ENCODE data around the gene PWWP2B.
"Not testable (repeated sequence)": the region's sequence is repeated elsewhere in the genome, so short reads cannot be mapped to it uniquely, and the experiment has no call there.

The PWWP2B gene

GRCh38 chr10:132432176-132432540, 35.2 kb downstream of the PWWP2B start:
- no peaks in the 10 kb centered on the region for H3K27me3 ChIP-seq (ENCODE audit: low read depth)
- H3K4me1 ChIP-seq: peaks cover 6% of the 10 kb centered on the region; the same call in 1 of the 2 replicates
- no peak for DNase-seq (ENCODE audit: low spot score in 2 of 2)
- no peak overlapping the region for H3K4me3 ChIP-seq
- in situ Hi-C loops (cut with MboI; ENCODE audit: low sequenced_read_pairs): no loop called here
- no peaks in the 10 kb centered on the region for H3K9me3 ChIP-seq
- H3K36me3 ChIP-seq (replicated peaks): no peaks in the 10 kb centered on the region

- in situ Hi-C loops (cut with MboI; ENCODE audit: low sequenced_read_pairs): no loop called here
- no peaks in the 10 kb centered on the region for H3K9me3 ChIP-seq
- no peaks in the 10 kb centered on the region for H3K27me3 ChIP-seq (ENCODE audit: low read depth)
- H3K4me1 ChIP-seq: peaks cover 6% of the 10 kb centered on the region; the same call in 1 of the 2 replicates
- DNase-seq (ENCODE audit: low spot score in 2 of 2): no peak
- no peak overlapping the region for H3K4me3 ChIP-seq
- H3K36me3 ChIP-seq (replicated peaks): no peaks in the 10 kb centered on the region
These were observed 36.8 kb downstream of the PWWP2B start for GRCh38 chr10:132433671-132434340.

- H3K4me1 ChIP-seq: peaks cover 6% of the 10 kb centered on the region; the same call in 1 of the 2 replicates
- peak; percentile 55 to 81 for DNase-seq (ENCODE audit: low spot score in 2 of 2)
These were observed 37.5 kb downstream of the PWWP2B start for GRCh38 chr10:132434405-132435005.

GRCh38 chr10:132435320-132435719, 38.3 kb downstream of the PWWP2B start:
- DNase-seq (ENCODE audit: low spot score in 2 of 2); H3K27me3 ChIP-seq (ENCODE audit: low read depth); H3K36me3 ChIP-seq (replicated peaks); in situ Hi-C loops (cut with MboI; ENCODE audit: low sequenced_read_pairs); H3K4me3 ChIP-seq; H3K9me3 ChIP-seq; H3K4me1 ChIP-seq: not testable (repeated sequence)

More at GRCh38 chr10:132434405-132435005, 37.5 kb downstream of the PWWP2B start:
- no peaks in the 10 kb centered on the region for H3K9me3 ChIP-seq
- no peak overlapping the region for H3K4me3 ChIP-seq
- no peaks in the 10 kb centered on the region for H3K36me3 ChIP-seq (replicated peaks)
- in situ Hi-C loops (cut with MboI; ENCODE audit: low sequenced_read_pairs): no loop called here
- no peaks in the 10 kb centered on the region for H3K27me3 ChIP-seq (ENCODE audit: low read depth)

GRCh38 chr10:132436096-132436495, 39.1 kb downstream of the PWWP2B start:
- DNase-seq (ENCODE audit: low spot score in 2 of 2); H3K9me3 ChIP-seq; H3K36me3 ChIP-seq (replicated peaks); in situ Hi-C loops (cut with MboI; ENCODE audit: low sequenced_read_pairs); H3K4me1 ChIP-seq; H3K4me3 ChIP-seq; H3K27me3 ChIP-seq (ENCODE audit: low read depth): not testable (repeated sequence)

GRCh38 chr10:132436861-132437410, 39.9 kb downstream of the PWWP2B start:
- no peaks in the 10 kb centered on the region for H3K9me3 ChIP-seq
- H3K4me1 ChIP-seq: peaks cover 6% of the 10 kb centered on the region; the same call in 1 of the 2 replicates
- no peak overlapping the region for H3K4me3 ChIP-seq
- H3K36me3 ChIP-seq (replicated peaks): no peaks in the 10 kb centered on the region
- in situ Hi-C loops (cut with MboI; ENCODE audit: low sequenced_read_pairs): no loop called here
- no peaks in the 10 kb centered on the region for H3K27me3 ChIP-seq (ENCODE audit: low read depth)
- no peak for DNase-seq (ENCODE audit: low spot score in 2 of 2)

GRCh38 chr10:132437541-132437950, 40.5 kb downstream of the PWWP2B start:
- Histone ChIP-seq H3K27me3 (ENCODE audit: low read depth) (no peaks in the 10 kb centered on the region), H3K36me3 (replicated peaks) (no peaks in the 10 kb centered on the region), H3K4me3 (no peak overlapping the region), H3K9me3 (no peaks in the 10 kb centered on the region), H3K4me1 (peaks cover 6% of the 10 kb centered on the region; the same call in 1 of the 2 replicates)
- no peak for DNase-seq (ENCODE audit: low spot score in 2 of 2)
- in situ Hi-C loops (cut with MboI; ENCODE audit: low sequenced_read_pairs): no loop called here

- Histone ChIP-seq H3K27me3 (ENCODE audit: low read depth) (no peaks in the 10 kb centered on the region), H3K9me3 (no peaks in the 10 kb centered on the region), H3K36me3 (replicated peaks) (no peaks in the 10 kb centered on the region), H3K4me1 (peaks cover 6% of the 10 kb centered on the region; the same call in 1 of the 2 replicates), H3K4me3 (no peak overlapping the region)
- DNase-seq (ENCODE audit: low spot score in 2 of 2): no peak
- in situ Hi-C loops (cut with MboI; ENCODE audit: low sequenced_read_pairs): no loop called here
These were observed 41.4 kb downstream of the PWWP2B start for GRCh38 chr10:132438091-132439024.

- no peak for DNase-seq (ENCODE audit: low spot score in 2 of 2)
- Histone ChIP-seq H3K4me1 (peaks cover 6% of the 10 kb centered on the region; the same call in 1 of the 2 replicates), H3K9me3 (no peaks in the 10 kb centered on the region), H3K4me3 (no peak overlapping the region), H3K36me3 (replicated peaks) (no peaks in the 10 kb centered on the region), H3K27me3 (ENCODE audit: low read depth) (no peaks in the 10 kb centered on the region)
- in situ Hi-C loops (cut with MboI; ENCODE audit: low sequenced_read_pairs): no loop called here
These were observed 42.0 kb downstream of the PWWP2B start for GRCh38 chr10:132439025-132439388.

- Histone ChIP-seq H3K4me1 (peaks cover 1% of the 10 kb centered on the region; the same call in 1 of the 2 replicates), H3K27me3 (ENCODE audit: low read depth) (no peaks in the 10 kb centered on the region), H3K4me3 (no peak overlapping the region), H3K9me3 (no peaks in the 10 kb centered on the region), H3K36me3 (replicated peaks) (no peaks in the 10 kb centered on the region)
- DNase-seq (ENCODE audit: low spot score in 2 of 2): no peak
- in situ Hi-C loops (cut with MboI; ENCODE audit: low sequenced_read_pairs): no loop called here
These were observed 42.6 kb downstream of the PWWP2B start for GRCh38 chr10:132439424-132440163.

- in situ Hi-C loops (cut with MboI; ENCODE audit: low sequenced_read_pairs): no loop called here
- Histone ChIP-seq H3K4me3 (no peak overlapping the region), H3K9me3 (no peaks in the 10 kb centered on the region), H3K27me3 (ENCODE audit: low read depth) (no peaks in the 10 kb centered on the region), H3K36me3 (replicated peaks) (no peaks in the 10 kb centered on the region), H3K4me1 (no peaks in the 10 kb centered on the region)
- no peak for DNase-seq (ENCODE audit: low spot score in 2 of 2)
These were observed 44.0 kb downstream of the PWWP2B start for GRCh38 chr10:132440791-132441565.

- H3K36me3 ChIP-seq (replicated peaks): no peaks in the 10 kb centered on the region
- in situ Hi-C loops (cut with MboI; ENCODE audit: low sequenced_read_pairs): no loop called here
- H3K4me1 ChIP-seq: peaks cover 2% of the 10 kb centered on the region
- DNase-seq (ENCODE audit: low spot score in 2 of 2): no peak
- H3K9me3 ChIP-seq: no peaks in the 10 kb centered on the region
- H3K4me3 ChIP-seq: no peak overlapping the region
- H3K27me3 ChIP-seq (ENCODE audit: low read depth): no peaks in the 10 kb centered on the region
These were observed 45.0 kb downstream of the PWWP2B start for GRCh38 chr10:132441818-132442524.
